K562 (cell line): Measurements from ENCODE around the gene PDE4D.

ENCODE experiments used
- BRD9 ChIP-seq: fragments of 450-650 bp; IDR thresholded peaks from 2 replicates; pipeline ENCODE4 v1.6.1; 2018; ENCODE audit warnings: low read depth; ENCODE audit not compliant: partially characterized antibody
- CTCF ChIP-seq, 3 experiments: IDR thresholded peaks in 2 of 3; conservative IDR thresholded peaks in 1 of 3; 2 replicates each; pipeline ENCODE4 v1.5.1; 2011 to 2012; ENCODE audit warnings: low read length in 3 of 3, mild to moderate bottlenecking in 3 of 3, control low read depth in 2 of 3, improper control_type of control experiment in 1 of 3, inconsistent platforms in 1 of 3, low read depth in 1 of 3, mixed read lengths in 1 of 3, moderate library complexity in 1 of 3; ENCODE audit not compliant: insufficient read depth in 2 of 3
- E2F8 ChIP-seq: fragments of 450-650 bp; IDR thresholded peaks from 2 replicates; pipeline ENCODE4 v1.7.1; 2018; ENCODE audit warnings: mild to moderate bottlenecking, low read depth; ENCODE audit not compliant: partially characterized antibody
- EP300 ChIP-seq: IDR thresholded peaks from 2 replicates; pipeline ENCODE4 v1.6.1; 2012; ENCODE audit warnings: low read length, improper control_type of control experiment
- FUS ChIP-seq: fragments of 200-400 bp; formaldehyde crosslinking; optimal IDR thresholded peaks from 2 replicates; pipeline ENCODE3; 2017; ENCODE audit warnings: low read depth, low read length
- HMGXB4 ChIP-seq: sonication (generic); formaldehyde crosslinking; IDR thresholded peaks from 2 replicates; pipeline ENCODE4 v1.8.1; 2023; ENCODE audit warnings: mild to moderate bottlenecking, missing genetic modification reagents
- MGA ChIP-seq: fragments of 450-650 bp; IDR thresholded peaks from 2 replicates; pipeline ENCODE4 v1.6.1; 2016; ENCODE audit warnings: mild to moderate bottlenecking, moderate library complexity
- POLR2A ChIP-seq: fragments of 450-650 bp; conservative IDR thresholded peaks from 2 replicates; pipeline ENCODE4 v1.6.1; 2016
- POLR2AphosphoS5 ChIP-seq: IDR thresholded peaks from 2 replicates; pipeline ENCODE4 v1.6.1; 2011; ENCODE audit warnings: mild to moderate bottlenecking, low read depth, low read length, moderate library complexity; ENCODE audit not compliant: control insufficient read depth, insufficient read depth
- SREBF2 ChIP-seq: sonication (generic); formaldehyde crosslinking; IDR thresholded peaks from 2 replicates; pipeline ENCODE4 v1.4.0; 2020; ENCODE audit warnings: mild to moderate bottlenecking, missing genetic modification reagents
- TCF7 ChIP-seq: sonication (generic); IDR thresholded peaks from 2 replicates; pipeline ENCODE4 v1.6.1; 2016; ENCODE audit warnings: antibody characterized with exemption, borderline replicate concordance
- UBTF ChIP-seq, 2 experiments: IDR thresholded peaks; 2 replicates each; pipeline ENCODE4 v1.6.1; 2012; ENCODE audit warnings: improper control_type of control experiment in 2 of 2, low read depth in 2 of 2, low read length in 2 of 2, borderline replicate concordance in 1 of 2
- ZFP36 ChIP-seq: fragments of 150-350 bp; IDR thresholded peaks from 2 replicates; pipeline ENCODE4 v1.6.1; 2018; ENCODE audit warnings: low read length, low read depth; ENCODE audit not compliant: partially characterized antibody

- TF ChIP-seq BRD9 (no peak), MGA (no peak), CTCF (IDR thresholded peaks at IDR 0.05 in 2 of 3, conservative IDR thresholded peaks at IDR 0.05 in 1 of 3; ENCODE audit: insufficient read depth in 2 of 3, low read depth in 1 of 3, low read length in 3 of 3) (no peak), SREBF2 (CRISPR knock-in tag) (no peak), POLR2AphosphoS5 (no peak), ZFP36 (no peak), E2F8 (no peak), FUS (no peak), HMGXB4 (no peak), EP300 (no peak), POLR2A (no peak), UBTF (IDR thresholded peaks at IDR 0.05; ENCODE audit: borderline replicate concordance in 1 of 2, low read depth in 2 of 2, low read length in 2 of 2) (no peak), TCF7 (no peak)
Observed at GRCh38 chr5:59826996-59827395, 66.5 kb downstream of the PDE4D start.
